NCI-H345 treated with DMSO at 0.1 percent for 48 hours (cell line): ENCODE results near the gene LBP.
"Not testable (repeated sequence)": the region's sequence is repeated elsewhere in the genome, so short reads cannot be mapped to it uniquely, and the experiment has no call there.

Experiments used
- DNase-seq: peaks from one replicate; lab custom pipeline; 2025; ENCODE audit not compliant: unreplicated experiment; lab: John Stamatoyannopoulos, UW

Gene LBP

GRCh38 chr20:38346247-38346651 is at the start of gene LBP:
Gene LBP, plus strand, starts transcription at chr20:38346482. Its CDS starts 35 bp downstream, at chr20:38346517.
- DNase-seq, result no peak

- DNase-seq, result no peak
These were observed 48.2 kb upstream of the LBP start for GRCh38 chr20:38297916-38298674.

GRCh38 chr20:38298768-38299288 is 47.5 kb upstream of the LBP start:
- no peak for DNase-seq

GRCh38 chr20:38299963-38300362 is 46.3 kb upstream of the LBP start:
- no peak for DNase-seq

GRCh38 chr20:38300438-38300837 is 45.8 kb upstream of the LBP start:
- no peak for DNase-seq

GRCh38 chr20:38301309-38301708 is 45.0 kb upstream of the LBP start:
- DNase-seq, result no peak

GRCh38 chr20:38302786-38303185 is 43.5 kb upstream of the LBP start:
- DNase-seq, result no peak

GRCh38 chr20:38303908-38304379 is 42.3 kb upstream of the LBP start, which contains the start of gene BPI:
Gene BPI, plus strand, starts transcription at chr20:38304156. Its CDS starts 68 bp downstream, at chr20:38304224.
- no peak for DNase-seq

- DNase-seq, result no peak
These were observed 41.3 kb upstream of the LBP start for GRCh38 chr20:38304845-38305447.

- DNase-seq, result no peak
These were observed 40.7 kb upstream of the LBP start for GRCh38 chr20:38305541-38305940.

GRCh38 chr20:38306379-38306778 is 39.9 kb upstream of the LBP start:
- DNase-seq, result no peak

- DNase-seq, result no peak
These were observed 38.8 kb upstream of the LBP start for GRCh38 chr20:38307371-38308046.

GRCh38 chr20:38308047-38308438 is 38.2 kb upstream of the LBP start:
- no peak for DNase-seq

GRCh38 chr20:38308447-38308846 is 37.8 kb upstream of the LBP start:
- no peak for DNase-seq

- no peak for DNase-seq
These were observed 35.2 kb upstream of the LBP start for GRCh38 chr20:38311091-38311490.

- no peak for DNase-seq
These were observed 34.8 kb upstream of the LBP start for GRCh38 chr20:38311491-38311890.

GRCh38 chr20:38313676-38314075 is 32.6 kb upstream of the LBP start:
- DNase-seq, result no peak

GRCh38 chr20:38314350-38314749 is 31.9 kb upstream of the LBP start:
- DNase-seq, result not testable (repeated sequence)

GRCh38 chr20:38315290-38315966 is 30.9 kb upstream of the LBP start:
- no peak for DNase-seq

GRCh38 chr20:38316341-38316740 is 29.9 kb upstream of the LBP start:
- no peak for DNase-seq

GRCh38 chr20:38317422-38317821 is 28.9 kb upstream of the LBP start:
- DNase-seq, result no peak
